ENCODE results near the gene DENND4B.

Gene DENND4B

DNA sequence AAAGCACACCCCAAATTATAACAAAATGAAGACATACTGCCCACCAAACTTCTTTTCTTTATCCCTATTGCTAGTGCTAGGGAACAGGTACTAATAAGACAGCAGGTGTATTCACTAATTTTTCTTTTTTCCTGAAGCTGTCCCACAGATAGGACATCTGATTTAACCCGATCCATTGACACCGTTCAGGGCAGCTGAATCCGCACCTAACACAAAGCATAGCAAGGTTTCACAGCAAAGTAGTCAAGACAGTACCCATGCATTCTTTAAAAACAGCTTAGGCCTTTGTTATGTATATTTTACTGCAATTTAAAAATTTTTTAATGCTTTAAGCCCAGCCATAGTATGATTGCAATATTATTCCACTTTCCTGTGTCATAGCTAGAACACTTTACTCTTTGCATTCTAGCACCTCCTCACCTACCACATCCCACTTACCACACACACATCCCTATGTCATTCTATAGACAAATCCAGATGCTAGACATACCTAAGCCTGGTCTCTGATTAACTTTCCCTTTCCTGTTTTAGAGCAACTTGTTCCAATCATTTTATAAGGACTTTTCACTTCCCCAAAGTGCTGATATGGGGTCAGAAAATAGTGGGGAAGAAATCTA lies 64.1 kb downstream of the DENND4B start:
- no peak for DNase-seq (ENCODE audit: low read depth)

GRCh38 chr1:153881751-153882150 lies 64.8 kb downstream of the DENND4B start:
- peak; percentile 56 for DNase-seq (ENCODE audit: low read depth)

DNA sequence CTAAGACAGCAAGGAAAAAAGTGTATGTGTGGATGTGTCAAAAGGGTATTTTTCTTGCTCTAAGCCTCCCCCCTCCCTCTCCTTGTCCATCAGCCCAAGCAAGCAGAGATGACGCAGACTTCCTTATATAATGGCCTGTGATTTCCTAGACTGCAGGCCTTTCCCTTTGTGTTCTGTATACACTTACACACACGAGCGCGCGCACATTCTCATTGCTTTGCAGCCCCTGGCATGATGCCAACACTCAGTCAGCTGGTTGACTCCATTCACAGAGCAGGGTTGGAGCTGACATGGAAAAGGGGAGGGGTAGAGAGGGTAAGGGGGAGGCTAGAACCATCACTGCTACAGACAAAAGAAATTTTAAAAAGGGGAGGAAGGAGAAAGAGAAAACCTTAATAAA lies 65.6 kb downstream of the DENND4B start:
- peak; percentile 96 for DNase-seq (ENCODE audit: low read depth)

GRCh38 chr1:153880024-153880423 lies 66.5 kb downstream of the DENND4B start:
- DNase-seq (ENCODE audit: low read depth) = no peak
